ENCODE results near the gene MICALL2. TPM values are rescaled to one million over a fixed set of nuclear protein-coding genes. Genes with fewer than 3 reads are reported as not detected.

The MICALL2 gene
- total RNA-seq, 1 donor from 2014 or later = 11.0 TPM

- DNase-seq (ENCODE audit: low read depth, low spot score) = no peak
These were observed 9.5 kb upstream of the MICALL2 start for GRCh38 chr7:1468643-1469298.

- no peak for DNase-seq (ENCODE audit: low read depth, low spot score)
These were observed 8.9 kb upstream of the MICALL2 start for GRCh38 chr7:1468203-1468602.

- DNase-seq (ENCODE audit: low read depth, low spot score) = no peak
These were observed 7.4 kb upstream of the MICALL2 start for GRCh38 chr7:1466524-1467271.

GRCh38 chr7:1464694-1465093 lies 5.4 kb upstream of the MICALL2 start:
- DNase-seq (ENCODE audit: low read depth, low spot score) = no peak

- no peak for DNase-seq (ENCODE audit: low read depth, low spot score)
These were observed 4.5 kb upstream of the MICALL2 start for GRCh38 chr7:1463676-1464223.

- no peak for DNase-seq (ENCODE audit: low read depth, low spot score)
These were observed 2.5 kb upstream of the MICALL2 start for GRCh38 chr7:1461646-1462375.

GRCh38 chr7:1460821-1461645 lies 1.8 kb upstream of the MICALL2 start:
- DNase-seq (ENCODE audit: low read depth, low spot score) = peak; percentile 37

GRCh38 chr7:1459920-1460820 lies 900 bp upstream of the MICALL2 start:
- DNase-seq (ENCODE audit: low read depth, low spot score) = no peak

- DNase-seq (ENCODE audit: low read depth, low spot score) = peak; percentile 93
These were observed 232 bp upstream of the MICALL2 start for GRCh38 chr7:1459512-1459892.

- no peak for DNase-seq (ENCODE audit: low read depth, low spot score)
These were observed 1.2 kb downstream of the MICALL2 start for GRCh38 chr7:1457949-1458682.

GRCh38 chr7:1457059-1457948 lies 2.0 kb downstream of the MICALL2 start:
- no peak for DNase-seq (ENCODE audit: low read depth, low spot score)

- no peak for DNase-seq (ENCODE audit: low read depth, low spot score)
These were observed 3.3 kb downstream of the MICALL2 start for GRCh38 chr7:1455955-1456354.

- DNase-seq (ENCODE audit: low read depth, low spot score) = no peak
These were observed 3.9 kb downstream of the MICALL2 start for GRCh38 chr7:1455241-1455939.

GRCh38 chr7:1454542-1454941 lies 4.7 kb downstream of the MICALL2 start:
- DNase-seq (ENCODE audit: low read depth, low spot score) = no peak

GRCh38 chr7:1452205-1452604 lies 7.1 kb downstream of the MICALL2 start:
- no peak for DNase-seq (ENCODE audit: low read depth, low spot score)

GRCh38 chr7:1450987-1451386 lies 8.3 kb downstream of the MICALL2 start:
- DNase-seq (ENCODE audit: low read depth, low spot score) = no peak

GRCh38 chr7:1450431-1450830 lies 8.8 kb downstream of the MICALL2 start:
- no peak for DNase-seq (ENCODE audit: low read depth, low spot score)

GRCh38 chr7:1449951-1450350 lies 9.3 kb downstream of the MICALL2 start:
- DNase-seq (ENCODE audit: low read depth, low spot score) = no peak

All from pulmonary artery endothelial cell (primary cell).